Measurements from ENCODE around the gene NKX1-1.

DNA sequence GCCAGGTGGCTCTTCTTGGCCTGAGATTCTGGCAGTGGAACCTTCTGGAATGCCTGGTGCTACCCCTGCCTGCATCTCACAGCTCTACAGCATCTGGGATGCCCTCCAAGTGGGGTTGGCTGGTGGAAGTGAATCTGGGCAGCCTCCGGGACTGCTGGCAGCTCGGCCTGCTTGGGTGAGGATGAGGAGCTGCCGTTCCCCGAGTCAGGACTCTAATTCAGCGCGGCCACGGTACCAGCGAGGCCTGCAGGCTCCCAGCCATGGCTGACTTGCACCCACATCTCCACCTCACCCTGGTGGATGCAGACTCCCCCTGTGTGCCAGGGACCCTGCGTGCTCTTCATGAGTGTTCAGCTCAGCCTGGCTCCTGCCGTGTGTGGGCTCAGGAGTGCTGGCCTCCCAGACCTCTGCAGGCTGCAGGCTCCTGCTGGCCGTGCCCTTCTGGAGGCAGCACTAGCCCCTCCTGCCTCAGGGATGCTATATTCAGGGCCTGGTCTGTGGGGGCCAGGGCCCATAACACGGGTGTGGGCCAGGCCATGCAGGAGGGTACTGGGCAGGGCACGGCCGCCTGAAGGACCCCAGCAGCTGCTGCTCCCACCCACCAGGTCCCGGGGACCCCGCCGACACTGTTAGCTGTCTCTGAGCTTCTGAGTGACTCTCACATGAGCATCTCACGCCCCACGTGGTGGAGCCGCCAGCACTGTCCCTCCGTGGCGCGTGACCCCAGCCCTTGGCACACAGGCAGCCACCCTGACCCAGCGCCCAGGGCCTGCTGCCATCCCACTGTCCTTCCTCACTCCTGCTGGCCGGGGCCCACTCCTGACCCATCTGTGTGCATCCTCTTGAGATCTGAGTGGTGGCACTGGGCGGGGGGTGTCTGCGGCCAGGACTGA lies 48.6 kb downstream of the NKX1-1 start:
- TF ChIP-seq, protein P1, sequence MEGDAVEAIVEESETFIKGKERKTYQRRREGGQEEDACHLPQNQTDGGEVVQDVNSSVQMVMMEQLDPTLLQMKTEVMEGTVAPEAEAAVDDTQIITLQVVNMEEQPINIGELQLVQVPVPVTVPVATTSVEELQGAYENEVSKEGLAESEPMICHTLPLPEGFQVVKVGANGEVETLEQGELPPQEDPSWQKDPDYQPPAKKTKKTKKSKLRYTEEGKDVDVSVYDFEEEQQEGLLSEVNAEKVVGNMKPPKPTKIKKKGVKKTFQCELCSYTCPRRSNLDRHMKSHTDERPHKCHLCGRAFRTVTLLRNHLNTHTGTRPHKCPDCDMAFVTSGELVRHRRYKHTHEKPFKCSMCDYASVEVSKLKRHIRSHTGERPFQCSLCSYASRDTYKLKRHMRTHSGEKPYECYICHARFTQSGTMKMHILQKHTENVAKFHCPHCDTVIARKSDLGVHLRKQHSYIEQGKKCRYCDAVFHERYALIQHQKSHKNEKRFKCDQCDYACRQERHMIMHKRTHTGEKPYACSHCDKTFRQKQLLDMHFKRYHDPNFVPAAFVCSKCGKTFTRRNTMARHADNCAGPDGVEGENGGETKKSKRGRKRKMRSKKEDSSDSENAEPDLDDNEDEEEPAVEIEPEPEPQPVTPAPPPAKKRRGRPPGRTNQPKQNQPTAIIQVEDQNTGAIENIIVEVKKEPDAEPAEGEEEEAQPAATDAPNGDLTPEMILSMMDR (IDR thresholded peaks at IDR 0.05; ENCODE audit: poor library complexity, severe bottlenecking), result no peak
- no peak for TF ChIP-seq POLR2AphosphoS5 (IDR thresholded peaks at IDR 0.05)
- TF ChIP-seq EP300 (conservative IDR thresholded peaks at IDR 0.05; ENCODE audit: poor library complexity, severe bottlenecking), result no peak
- TF ChIP-seq SMC3 (conservative IDR thresholded peaks at IDR 0.05; ENCODE audit: poor library complexity), result no peak

Data from neural cell (in vitro differentiated cells).